Measurements from ENCODE around the gene VIPR1.

The VIPR1 gene

DNA sequence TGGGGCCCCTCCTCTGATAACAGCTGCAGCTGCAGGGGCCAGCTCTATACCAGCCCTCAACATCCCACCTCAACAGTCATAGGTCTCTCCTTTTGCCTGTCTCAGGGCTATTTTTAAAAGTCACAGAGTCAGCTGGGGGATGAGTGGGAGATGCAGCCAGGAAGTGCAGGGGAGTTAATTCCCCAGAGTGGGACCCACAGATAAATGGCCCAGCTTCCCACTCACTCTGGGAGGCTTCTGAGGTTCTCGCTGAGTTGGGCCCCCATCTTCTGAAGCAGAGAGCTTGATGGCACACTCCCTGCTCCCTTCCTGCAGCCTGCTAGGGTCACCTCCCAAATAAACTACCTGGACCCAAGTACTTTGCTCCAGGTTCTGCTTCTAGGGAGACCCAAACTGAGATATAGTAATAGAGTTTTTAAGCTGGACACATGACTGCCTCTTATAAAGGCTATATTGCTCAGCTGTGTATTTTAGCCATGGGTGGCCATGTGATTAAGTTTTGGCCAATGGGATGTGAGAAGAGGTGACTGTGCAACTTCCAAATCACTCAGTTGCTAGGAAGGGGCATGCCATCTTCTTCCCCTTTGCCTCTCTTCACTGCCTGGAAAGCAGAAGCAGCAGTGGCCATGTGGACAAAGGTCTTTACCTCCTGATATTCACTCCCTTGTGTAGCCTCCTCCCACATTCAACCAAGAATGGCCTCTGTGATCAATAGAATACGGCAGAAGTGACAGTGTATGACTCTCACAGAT, 15.5 kb upstream of the VIPR1 start:
- no peak overlapping the region for H4K5ac ChIP-seq (ENCODE audit: low read length)
- H2BK120ac ChIP-seq (ENCODE audit: low read depth, low read length), result no peak overlapping the region
- DNase-seq, result no peak
- H3K23ac ChIP-seq (ENCODE audit: low read length), result no peak overlapping the region
- no peak overlapping the region for H2AK5ac ChIP-seq (ENCODE audit: low read length)
- H3K27me3 ChIP-seq (ENCODE audit: insufficient read depth, low read length, poor library complexity), result no peaks in the 10 kb centered on the region
- no peak overlapping the region for H3K9ac ChIP-seq (ENCODE audit: low read length)
- no peak overlapping the region for H3K4me3 ChIP-seq (ENCODE audit: low read length)
- H3K4ac ChIP-seq (ENCODE audit: low read depth, low read length), result no peak overlapping the region
- H3K18ac ChIP-seq (ENCODE audit: low read length), result no peak overlapping the region
- H3K79me1 ChIP-seq (ENCODE audit: low read length), result no peaks in the 10 kb centered on the region
- no peaks in the 10 kb centered on the region for H3K36me3 ChIP-seq (ENCODE audit: control insufficient read depth, insufficient read depth, low read length)
- no peak overlapping the region for H4K8ac ChIP-seq (ENCODE audit: low read depth, low read length)
- H2BK5ac ChIP-seq (ENCODE audit: low read length), result no peak overlapping the region
- H3K79me2 ChIP-seq (ENCODE audit: control insufficient read depth, insufficient read depth, low read length), result no peaks in the 10 kb centered on the region
- no peak overlapping the region for H2BK15ac ChIP-seq (replicated peaks; ENCODE audit: low read depth)
- no peaks in the 10 kb centered on the region for H3K4me1 ChIP-seq (ENCODE audit: control insufficient read depth, low read depth, low read length)
- H3K4me2 ChIP-seq (ENCODE audit: low read length), result no peak overlapping the region
- no peak overlapping the region for H3K56ac ChIP-seq (ENCODE audit: low read length)
- no CpG with 5 or more reads among the region's 2 CpGs for WGBS (ENCODE audit: extremely low coverage, insufficient coverage, low lambda C conversion rate)
- H3K27ac ChIP-seq (ENCODE audit: low read depth, low read length), result no peak overlapping the region

- Histone ChIP-seq H3K9ac (ENCODE audit: low read length) (no peak overlapping the region), H3K4me3 (ENCODE audit: low read length) (no peak overlapping the region), H3K4me2 (ENCODE audit: low read length) (no peak overlapping the region), H3K23ac (ENCODE audit: low read length) (no peak overlapping the region), H3K56ac (ENCODE audit: low read length) (no peak overlapping the region), H3K27ac (ENCODE audit: low read depth, low read length) (no peak overlapping the region), H4K8ac (ENCODE audit: low read depth, low read length) (no peak overlapping the region), H3K4me1 (ENCODE audit: control insufficient read depth, low read depth, low read length) (no peaks in the 10 kb centered on the region), H2BK120ac (ENCODE audit: low read depth, low read length) (no peak overlapping the region), H2BK15ac (replicated peaks; ENCODE audit: low read depth) (no peak overlapping the region), H4K5ac (ENCODE audit: low read length) (no peak overlapping the region), H2BK5ac (ENCODE audit: low read length) (no peak overlapping the region), H3K79me1 (ENCODE audit: low read length) (no peaks in the 10 kb centered on the region), H2AK5ac (ENCODE audit: low read length) (no peak overlapping the region), H3K18ac (ENCODE audit: low read length) (no peak overlapping the region), H3K79me2 (ENCODE audit: control insufficient read depth, insufficient read depth, low read length) (no peaks in the 10 kb centered on the region), H3K36me3 (ENCODE audit: control insufficient read depth, insufficient read depth, low read length) (no peaks in the 10 kb centered on the region), H3K27me3 (ENCODE audit: insufficient read depth, low read length, poor library complexity) (no peaks in the 10 kb centered on the region), H3K4ac (ENCODE audit: low read depth, low read length) (no peak overlapping the region)
- no peak for DNase-seq
- no CpG with 5 or more reads among the region's 4 CpGs for WGBS (ENCODE audit: extremely low coverage, insufficient coverage, low lambda C conversion rate)
Measured at GRCh38 chr3:42488687-42489086, 13.8 kb upstream of the VIPR1 start.

DNA sequence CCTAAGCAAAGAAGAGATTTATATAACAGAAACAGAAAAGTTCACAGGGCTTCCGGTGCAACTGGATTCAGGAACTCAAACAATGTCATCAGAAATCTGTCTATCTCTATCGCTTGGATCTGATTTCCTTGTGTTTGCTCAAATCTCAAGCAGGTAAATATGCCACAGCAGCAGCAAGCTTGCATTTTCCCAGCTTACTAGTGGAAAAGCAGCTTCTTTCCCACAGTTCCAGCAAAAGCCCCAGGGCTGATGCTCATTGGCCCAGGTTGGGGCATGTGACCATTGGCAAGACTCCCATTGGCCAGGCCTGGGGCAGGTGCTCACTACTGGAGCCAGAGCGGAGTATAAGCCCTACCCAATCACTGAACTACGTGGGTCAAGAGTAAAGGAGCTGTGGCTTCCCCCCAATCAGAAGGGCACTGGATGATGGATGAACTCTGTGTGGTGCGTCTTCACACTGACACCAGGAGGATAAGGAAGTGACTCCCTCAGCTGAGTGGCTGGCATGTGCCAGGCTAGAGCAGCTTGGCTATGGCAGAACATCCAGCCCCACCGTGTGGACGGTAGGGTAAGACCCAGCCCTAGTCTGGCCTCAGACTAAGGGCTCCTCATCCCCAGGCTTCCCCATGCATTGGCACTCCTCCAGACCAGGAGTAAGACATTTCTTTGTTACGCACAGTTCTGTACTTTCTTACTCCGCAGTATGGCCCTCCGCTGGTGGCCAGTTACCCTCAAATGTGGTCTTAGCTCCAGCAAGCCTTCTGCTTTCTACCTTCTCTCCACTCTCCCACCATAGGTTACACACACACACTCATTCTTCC, 13.1 kb upstream of the VIPR1 start:
- Histone ChIP-seq H3K27ac (ENCODE audit: low read depth, low read length) (no peak overlapping the region), H2BK15ac (replicated peaks; ENCODE audit: low read depth) (no peak overlapping the region), H3K18ac (ENCODE audit: low read length) (no peak overlapping the region), H3K4me1 (ENCODE audit: control insufficient read depth, low read depth, low read length) (no peaks in the 10 kb centered on the region), H2BK120ac (ENCODE audit: low read depth, low read length) (no peak overlapping the region), H2BK5ac (ENCODE audit: low read length) (no peak overlapping the region), H3K4me3 (ENCODE audit: low read length) (no peak overlapping the region), H3K79me2 (ENCODE audit: control insufficient read depth, insufficient read depth, low read length) (no peaks in the 10 kb centered on the region), H4K8ac (ENCODE audit: low read depth, low read length) (no peak overlapping the region), H3K79me1 (ENCODE audit: low read length) (no peaks in the 10 kb centered on the region), H3K56ac (ENCODE audit: low read length) (no peak overlapping the region), H3K27me3 (ENCODE audit: insufficient read depth, low read length, poor library complexity) (no peaks in the 10 kb centered on the region), H3K4ac (ENCODE audit: low read depth, low read length) (no peak overlapping the region), H3K4me2 (ENCODE audit: low read length) (no peak overlapping the region), H3K36me3 (ENCODE audit: control insufficient read depth, insufficient read depth, low read length) (no peaks in the 10 kb centered on the region), H3K23ac (ENCODE audit: low read length) (no peak overlapping the region), H3K9ac (ENCODE audit: low read length) (no peak overlapping the region), H2AK5ac (ENCODE audit: low read length) (no peak overlapping the region), H4K5ac (ENCODE audit: low read length) (no peak overlapping the region)
- no CpG with 5 or more reads among the region's 10 CpGs for WGBS (ENCODE audit: extremely low coverage, insufficient coverage, low lambda C conversion rate)
- no peak for DNase-seq

DNA sequence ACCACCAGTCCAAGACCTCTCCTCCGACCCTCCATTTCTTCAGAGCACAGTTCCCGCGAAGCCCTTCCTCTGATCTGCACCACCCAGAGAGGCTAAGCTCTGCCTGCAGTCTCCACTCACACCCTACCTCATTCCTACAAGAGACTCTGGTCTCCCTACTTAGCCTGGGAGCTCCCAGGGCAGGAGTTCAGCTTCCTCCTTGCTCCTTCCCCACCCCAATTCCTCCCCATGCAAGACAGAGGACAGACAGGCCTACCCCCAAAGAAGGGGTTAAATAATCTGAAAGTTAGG, 12.6 kb upstream of the VIPR1 start:
- Histone ChIP-seq H2BK120ac (ENCODE audit: low read depth, low read length) (no peak overlapping the region), H3K79me1 (ENCODE audit: low read length) (no peaks in the 10 kb centered on the region), H2AK5ac (ENCODE audit: low read length) (no peak overlapping the region), H3K4ac (ENCODE audit: low read depth, low read length) (no peak overlapping the region), H3K27me3 (ENCODE audit: insufficient read depth, low read length, poor library complexity) (no peaks in the 10 kb centered on the region), H3K4me1 (ENCODE audit: control insufficient read depth, low read depth, low read length) (no peaks in the 10 kb centered on the region), H3K36me3 (ENCODE audit: control insufficient read depth, insufficient read depth, low read length) (no peaks in the 10 kb centered on the region), H3K9ac (ENCODE audit: low read length) (no peak overlapping the region), H2BK15ac (replicated peaks; ENCODE audit: low read depth) (no peak overlapping the region), H4K5ac (ENCODE audit: low read length) (no peak overlapping the region), H2BK5ac (ENCODE audit: low read length) (no peak overlapping the region), H3K4me2 (ENCODE audit: low read length) (no peak overlapping the region), H3K79me2 (ENCODE audit: control insufficient read depth, insufficient read depth, low read length) (no peaks in the 10 kb centered on the region), H3K18ac (ENCODE audit: low read length) (no peak overlapping the region), H3K4me3 (ENCODE audit: low read length) (no peak overlapping the region), H3K27ac (ENCODE audit: low read depth, low read length) (no peak overlapping the region), H3K23ac (ENCODE audit: low read length) (no peak overlapping the region), H4K8ac (ENCODE audit: low read depth, low read length) (no peak overlapping the region), H3K56ac (ENCODE audit: low read length) (no peak overlapping the region)
- no CpG with 5 or more reads among the region's 3 CpGs for WGBS (ENCODE audit: extremely low coverage, insufficient coverage, low lambda C conversion rate)
- DNase-seq, result no peak

DNA sequence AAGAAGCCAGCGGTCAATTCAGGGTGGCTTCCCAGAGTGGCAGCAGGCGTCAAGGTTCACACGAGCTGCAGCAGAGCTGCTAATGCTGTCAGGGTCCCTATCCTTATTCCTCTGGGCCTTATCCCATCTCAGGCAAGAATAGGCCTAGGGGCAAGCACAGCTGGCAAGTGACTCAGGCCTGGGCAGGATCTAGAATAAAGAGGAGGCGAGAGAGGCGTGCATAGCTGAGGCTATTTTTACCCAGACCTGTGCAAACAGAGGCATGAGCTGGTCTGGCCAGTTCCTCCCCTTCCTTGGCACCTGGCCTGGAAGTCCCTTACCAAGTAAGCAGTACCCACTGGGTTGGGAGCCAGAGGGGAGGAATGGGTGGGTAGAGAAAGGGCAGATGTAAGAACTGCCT, 12.2 kb upstream of the VIPR1 start:
- no peak overlapping the region for H2AK5ac ChIP-seq (ENCODE audit: low read length)
- no peak overlapping the region for H3K56ac ChIP-seq (ENCODE audit: low read length)
- no peak overlapping the region for H4K5ac ChIP-seq (ENCODE audit: low read length)
- peak; percentile 17 for DNase-seq
- no peaks in the 10 kb centered on the region for H3K4me1 ChIP-seq (ENCODE audit: control insufficient read depth, low read depth, low read length)
- H3K4me2 ChIP-seq (ENCODE audit: low read length), result no peak overlapping the region
- no peak overlapping the region for H3K27ac ChIP-seq (ENCODE audit: low read depth, low read length)
- no peak overlapping the region for H2BK15ac ChIP-seq (replicated peaks; ENCODE audit: low read depth)
- H3K79me2 ChIP-seq (ENCODE audit: control insufficient read depth, insufficient read depth, low read length), result no peaks in the 10 kb centered on the region
- no peak overlapping the region for H3K18ac ChIP-seq (ENCODE audit: low read length)
- no peaks in the 10 kb centered on the region for H3K27me3 ChIP-seq (ENCODE audit: insufficient read depth, low read length, poor library complexity)
- H2BK5ac ChIP-seq (ENCODE audit: low read length), result no peak overlapping the region
- H3K9ac ChIP-seq (ENCODE audit: low read length), result no peak overlapping the region
- H2BK120ac ChIP-seq (ENCODE audit: low read depth, low read length), result no peak overlapping the region
- no peak overlapping the region for H3K4ac ChIP-seq (ENCODE audit: low read depth, low read length)
- no peak overlapping the region for H4K8ac ChIP-seq (ENCODE audit: low read depth, low read length)
- H3K4me3 ChIP-seq (ENCODE audit: low read length), result no peak overlapping the region
- no peak overlapping the region for H3K23ac ChIP-seq (ENCODE audit: low read length)
- no peaks in the 10 kb centered on the region for H3K79me1 ChIP-seq (ENCODE audit: low read length)
- no CpG with 5 or more reads among the region's 5 CpGs for WGBS (ENCODE audit: extremely low coverage, insufficient coverage, low lambda C conversion rate)
- no peaks in the 10 kb centered on the region for H3K36me3 ChIP-seq (ENCODE audit: control insufficient read depth, insufficient read depth, low read length)
